Astrocyte of the spinal cord (primary cell): Measurements from ENCODE around the gene LRRC59.
"Not testable (repeated sequence)": the region's sequence is repeated elsewhere in the genome, so short reads cannot be mapped to it uniquely, and the experiment has no call there.

Source experiments
- DNase-seq: peaks from one replicate; pipeline ENCODE4 v3.0.0; 2011; ENCODE audit warnings: low read depth, low spot score
- H3K4me3 ChIP-seq: 2 replicates; pipeline ENCODE4 v1.5.1; 2011; ENCODE audit warnings: low read depth, mild to moderate bottlenecking, low read length, moderate library complexity
- in situ Hi-C: cut with HindIII; loops from 2 replicates; pipeline ENCODE4 v1.10.0; 2017; ENCODE audit warnings: low sequenced_read_pairs
- TF ChIP-seq, protein P1 (sequence below): IDR thresholded peaks from 2 replicates; pipeline ENCODE4 v1.5.1; 2012; ENCODE audit warnings: low read depth, mild to moderate bottlenecking, low read length, inconsistent platforms

The LRRC59 gene

DNA sequence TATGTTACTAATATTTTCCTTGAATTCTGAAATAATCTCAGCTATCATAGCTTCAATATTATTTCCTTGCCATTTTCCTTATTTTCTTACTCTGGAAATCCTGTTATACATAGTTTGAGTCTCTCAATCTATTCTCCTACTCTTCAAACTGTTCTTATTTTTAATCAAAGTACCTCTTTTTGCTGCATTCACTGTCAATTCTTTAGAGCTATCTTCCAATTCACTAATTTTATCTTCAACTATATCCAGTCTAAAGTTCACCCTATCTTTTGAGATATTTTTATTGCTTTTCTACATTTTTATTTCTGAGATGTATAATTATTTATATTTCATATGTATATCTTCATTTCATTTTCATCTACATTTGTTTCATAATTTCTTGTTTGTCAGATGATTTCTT, 58.7 kb downstream of the LRRC59 start:
- TF ChIP-seq, protein P1, sequence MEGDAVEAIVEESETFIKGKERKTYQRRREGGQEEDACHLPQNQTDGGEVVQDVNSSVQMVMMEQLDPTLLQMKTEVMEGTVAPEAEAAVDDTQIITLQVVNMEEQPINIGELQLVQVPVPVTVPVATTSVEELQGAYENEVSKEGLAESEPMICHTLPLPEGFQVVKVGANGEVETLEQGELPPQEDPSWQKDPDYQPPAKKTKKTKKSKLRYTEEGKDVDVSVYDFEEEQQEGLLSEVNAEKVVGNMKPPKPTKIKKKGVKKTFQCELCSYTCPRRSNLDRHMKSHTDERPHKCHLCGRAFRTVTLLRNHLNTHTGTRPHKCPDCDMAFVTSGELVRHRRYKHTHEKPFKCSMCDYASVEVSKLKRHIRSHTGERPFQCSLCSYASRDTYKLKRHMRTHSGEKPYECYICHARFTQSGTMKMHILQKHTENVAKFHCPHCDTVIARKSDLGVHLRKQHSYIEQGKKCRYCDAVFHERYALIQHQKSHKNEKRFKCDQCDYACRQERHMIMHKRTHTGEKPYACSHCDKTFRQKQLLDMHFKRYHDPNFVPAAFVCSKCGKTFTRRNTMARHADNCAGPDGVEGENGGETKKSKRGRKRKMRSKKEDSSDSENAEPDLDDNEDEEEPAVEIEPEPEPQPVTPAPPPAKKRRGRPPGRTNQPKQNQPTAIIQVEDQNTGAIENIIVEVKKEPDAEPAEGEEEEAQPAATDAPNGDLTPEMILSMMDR: no peak
- in situ Hi-C loops: no loop called here
- no peak for DNase-seq
- H3K4me3 ChIP-seq: no peak overlapping the region

DNA sequence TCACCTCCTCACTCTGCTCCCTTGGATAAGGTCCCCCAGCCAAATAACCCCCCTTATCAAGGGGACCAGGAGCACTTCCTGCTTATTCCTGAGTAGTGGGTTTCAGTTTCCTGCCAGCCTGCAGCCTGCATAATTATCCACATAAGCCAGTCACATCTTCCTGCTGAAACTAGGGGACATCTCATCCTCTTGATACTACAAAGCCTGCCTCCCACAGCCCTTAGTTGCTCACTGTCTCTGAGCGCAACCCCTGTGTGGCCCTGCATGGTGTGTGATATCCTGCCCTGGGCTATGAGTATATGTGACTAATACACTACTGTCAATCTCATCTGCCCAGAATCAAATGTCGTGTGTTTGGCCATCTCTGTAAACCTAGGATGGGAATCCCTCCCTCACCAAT, 59.4 kb downstream of the LRRC59 start:
- TF ChIP-seq, protein P1: no peak
- H3K4me3 ChIP-seq: no peak overlapping the region
- in situ Hi-C loops: no loop called here
- DNase-seq: no peak

DNA sequence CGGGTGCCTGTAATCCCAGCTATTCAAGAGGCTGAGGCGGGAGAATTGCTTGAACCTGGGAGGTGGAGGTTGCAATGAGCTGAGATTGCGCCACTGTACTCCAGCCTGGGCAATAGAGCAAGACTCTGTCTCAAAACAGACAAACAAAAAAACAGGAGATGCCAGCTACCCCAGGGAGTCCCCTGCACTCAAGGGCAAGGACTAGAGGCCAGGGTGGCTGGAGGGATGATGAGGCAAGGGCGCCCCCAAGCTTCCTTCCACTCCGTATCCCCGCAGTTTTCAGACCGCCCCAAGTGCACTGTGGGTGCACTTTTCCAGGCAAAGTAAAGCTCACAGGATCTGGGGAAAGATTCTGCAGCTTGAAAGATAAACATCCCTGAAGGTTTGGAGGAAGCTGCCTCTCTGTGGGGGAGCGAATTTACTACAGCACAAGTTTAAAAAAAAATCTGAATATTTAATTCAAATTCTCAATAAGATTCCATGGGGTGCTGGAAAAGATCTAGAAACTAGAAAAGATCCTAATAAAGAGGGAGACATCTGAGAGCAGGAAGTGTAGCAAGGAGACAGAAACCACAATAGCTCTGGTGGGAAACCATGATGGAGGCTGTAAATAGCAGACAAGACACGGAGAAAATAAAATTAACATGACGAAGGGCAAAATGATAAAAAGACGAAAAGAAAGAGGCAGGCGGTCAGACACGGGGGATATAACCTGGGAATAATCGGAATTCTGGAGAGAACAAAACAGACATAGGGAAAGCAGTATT, 63.8 kb downstream of the LRRC59 start:
- DNase-seq: peak; percentile 46
- H3K4me3 ChIP-seq, in situ Hi-C loops: not testable (repeated sequence)
- TF ChIP-seq, protein P1: peak; percentile 17

DNA sequence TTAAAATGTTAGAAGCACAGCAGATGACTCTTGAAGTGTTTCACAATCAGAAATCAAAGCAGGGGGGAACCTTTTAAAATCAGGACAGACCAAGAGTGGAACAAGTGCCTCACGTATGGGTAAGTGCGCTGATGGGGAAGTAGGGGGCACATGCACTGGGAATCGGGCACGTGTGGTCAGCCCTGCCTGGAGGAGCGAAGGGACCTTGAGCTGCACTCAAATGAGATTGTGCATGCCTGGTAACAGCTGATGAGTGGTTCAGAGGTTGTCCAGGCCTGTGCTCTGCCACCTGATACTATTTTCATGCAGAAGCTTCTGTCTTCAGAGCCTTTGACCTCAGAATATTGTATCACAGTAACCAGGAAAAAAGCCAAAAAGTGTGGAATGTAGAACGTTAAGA, 65.1 kb downstream of the LRRC59 start:
- H3K4me3 ChIP-seq: no peak overlapping the region
- TF ChIP-seq, protein P1: no peak
- in situ Hi-C loops: no loop called here
- DNase-seq: no peak
